Fibroblast of lung (primary cell): ENCODE data around the gene TCERG1L.

ENCODE experiments used
- CTCF ChIP-seq, 2 donors: IDR thresholded peaks in 1 of 2; conservative IDR thresholded peaks in 1 of 2; 1 replicate in 1 of 2; 2 replicates in 1 of 2; pipeline ENCODE4 v1.5.1; 2011 to 2012; ENCODE audit warnings: low read length in 2 of 2, control low read depth in 1 of 2, inconsistent platforms in 1 of 2, low read depth in 1 of 2, mild to moderate bottlenecking in 1 of 2
- EZH2 ChIP-seq: IDR thresholded peaks from 2 replicates; pipeline ENCODE4 v1.5.1; 2012; ENCODE audit warnings: low read length, control low read depth, mild to moderate bottlenecking; ENCODE audit errors: missing control alignments

GRCh38 chr10:131093795-131094366, 217.6 kb downstream of the TCERG1L start:
- TF ChIP-seq CTCF (conservative IDR thresholded peaks at IDR 0.05 in 1 of 2, IDR thresholded peaks at IDR 0.05 in 1 of 2; ENCODE audit: low read depth in 1 of 2, low read length in 2 of 2) (no peak), EZH2 (no peak)
